Erythroblast (primary cell): Measurements from ENCODE around the gene FGD1.

ENCODE experiments used
- GATA1 ChIP-seq: IDR thresholded peaks from 2 replicates; pipeline ENCODE4 v1.6.1; 2011; ENCODE audit warnings: low read depth, mild to moderate bottlenecking, control low read depth, low read length, moderate library complexity
- POLR2A ChIP-seq: IDR thresholded peaks from 2 replicates; pipeline ENCODE4 v1.6.1; 2011; ENCODE audit warnings: mild to moderate bottlenecking, low read length

- TF ChIP-seq POLR2A: no peak
- no peak for TF ChIP-seq GATA1
Measured at GRCh38 chrX:54534271-54534670, 38.2 kb upstream of the FGD1 start.
